Measurements from ENCODE around the gene DGKD. TPM values are rescaled to one million over a fixed set of nuclear protein-coding genes. Genes with fewer than 3 reads are reported as not detected.

The DGKD gene
- total and polyA plus RNA-seq, 5 donors from 2014 or later = 11.3 to 161 (median 11.5) TPM

GRCh38 chr2:233498126-233498525 lies 143.8 kb downstream of the DGKD start:
- H3K4me1 ChIP-seq (ENCODE audit: control insufficient read depth, insufficient read depth, low read length, poor library complexity, severe bottlenecking) = no peaks in the 10 kb centered on the region
- peaks cover 0 to 5% (median 1%) of the 10 kb centered on the region in 4 donors for H3K4me1 Mint-ChIP-seq
- no peak for ATAC-seq (ENCODE audit: low read depth in 2 of 2)
- H3K4me3 Mint-ChIP-seq = no peak overlapping the region
- H3K27me3 ChIP-seq (ENCODE audit: control insufficient read depth, insufficient read depth, low read length) = no peaks in the 10 kb centered on the region
- H3K36me3 ChIP-seq (ENCODE audit: control insufficient read depth, insufficient read depth, low read length) = peaks cover 2% of the 10 kb centered on the region
- peaks cover 7% of the 10 kb centered on the region in 2 experiments for H3K9me3 ChIP-seq (ENCODE audit: control insufficient read depth in 2 of 2, low read length in 2 of 2)
- peaks cover 1 to 16% (median 10%) of the 10 kb centered on the region in 7 donors for H3K9me3 Mint-ChIP-seq
- peaks cover 40% of the 10 kb centered on the region for H3K36me3 Mint-ChIP-seq
- H3K27ac Mint-ChIP-seq = no peak overlapping the region
- H3K27ac ChIP-seq (ENCODE audit: insufficient read depth, low read length, poor library complexity, severe bottlenecking) = no peak overlapping the region
- DNase-seq = no peak
- H3K27me3 Mint-ChIP-seq = no peaks in the 10 kb centered on the region
- no peak overlapping the region for H3K4me3 ChIP-seq (ENCODE audit: low read depth, low read length)

- peaks cover 43% of the 10 kb centered on the region for H3K36me3 Mint-ChIP-seq
- ATAC-seq (ENCODE audit: low read depth in 2 of 2) = no peak
These were observed 145.6 kb downstream of the DGKD start for GRCh38 chr2:233499928-233500327.

DNA sequence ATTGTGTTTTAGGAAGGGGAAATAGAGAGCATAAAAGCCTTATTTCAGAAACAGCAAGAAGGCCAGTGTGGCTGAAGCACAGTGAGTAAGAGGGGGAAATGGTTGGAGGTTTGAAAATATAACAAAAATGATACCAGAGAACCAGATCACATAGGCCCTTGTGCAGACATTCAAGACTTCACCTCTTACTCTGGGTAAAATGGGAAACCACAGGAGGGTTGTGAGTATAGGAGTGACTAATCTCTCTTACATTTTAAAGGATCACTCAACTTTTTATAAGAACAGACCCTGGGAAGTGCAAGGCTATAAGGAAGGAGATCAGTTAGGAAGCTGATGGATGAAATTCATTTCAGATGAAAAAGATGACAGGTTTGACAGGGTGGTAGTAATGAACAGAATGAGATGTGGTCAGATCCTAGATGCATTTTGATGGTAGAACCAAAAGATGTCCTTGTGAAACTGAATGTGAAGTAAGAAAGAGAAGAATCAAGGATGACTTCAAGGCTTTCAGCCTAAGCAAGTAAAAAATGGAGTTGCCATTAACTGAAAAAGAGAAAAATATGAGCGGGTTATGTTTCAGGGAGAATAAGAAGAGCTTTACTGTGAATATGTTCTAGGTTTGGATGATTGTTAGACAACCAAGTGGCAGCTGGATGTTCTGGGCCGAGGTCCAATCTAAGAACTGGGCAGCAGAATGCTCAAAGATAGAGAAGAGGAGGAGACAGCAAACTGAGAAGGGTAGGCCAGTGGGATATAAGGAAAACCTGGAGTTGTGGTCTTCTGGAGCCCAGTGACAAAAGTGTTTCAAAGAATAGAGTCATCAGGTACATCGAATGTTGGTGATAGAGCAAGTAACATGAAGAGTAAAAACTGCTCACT lies 147.1 kb downstream of the DGKD start:
- no peaks in the 10 kb centered on the region for H3K4me1 ChIP-seq (ENCODE audit: control insufficient read depth, insufficient read depth, low read length, poor library complexity, severe bottlenecking)
- H3K36me3 Mint-ChIP-seq = peaks cover 58% of the 10 kb centered on the region
- no peaks in the 10 kb centered on the region for H3K27me3 ChIP-seq (ENCODE audit: control insufficient read depth, insufficient read depth, low read length)
- no peak overlapping the region for H3K4me3 Mint-ChIP-seq
- peaks cover 0 to 8% (median 1%) of the 10 kb centered on the region in 4 donors for H3K4me1 Mint-ChIP-seq
- peaks cover 16 to 17% of the 10 kb centered on the region in 2 experiments for H3K9me3 ChIP-seq (ENCODE audit: control insufficient read depth in 2 of 2, low read length in 2 of 2)
- H3K27ac ChIP-seq (ENCODE audit: insufficient read depth, low read length, poor library complexity, severe bottlenecking) = no peak overlapping the region
- ATAC-seq (ENCODE audit: low read depth in 2 of 2) (no peak), DNase-seq (no peak)
- H3K9me3 Mint-ChIP-seq = peaks cover 5 to 32% (median 17%) of the 10 kb centered on the region in 7 donors
- no peak overlapping the region for H3K27ac Mint-ChIP-seq
- H3K27me3 Mint-ChIP-seq = no peaks in the 10 kb centered on the region
- H3K4me3 ChIP-seq (ENCODE audit: low read depth, low read length) = no peak overlapping the region
- H3K36me3 ChIP-seq (ENCODE audit: control insufficient read depth, insufficient read depth, low read length) = peaks cover 9% of the 10 kb centered on the region

More at GRCh38 chr2:233499928-233500327, 145.6 kb downstream of the DGKD start:
- Histone ChIP-seq H3K27me3 (ENCODE audit: control insufficient read depth, insufficient read depth, low read length) (no peaks in the 10 kb centered on the region), H3K9me3 (ENCODE audit: control insufficient read depth in 2 of 2, low read length in 2 of 2) (peaks cover 16 to 17% of the 10 kb centered on the region in 2 experiments), H3K36me3 (ENCODE audit: control insufficient read depth, insufficient read depth, low read length) (peaks cover 9% of the 10 kb centered on the region), H3K4me3 (ENCODE audit: low read depth, low read length) (no peak overlapping the region), H3K27ac (ENCODE audit: insufficient read depth, low read length, poor library complexity, severe bottlenecking) (no peak overlapping the region), H3K4me1 (ENCODE audit: control insufficient read depth, insufficient read depth, low read length, poor library complexity, severe bottlenecking) (no peaks in the 10 kb centered on the region)
- H3K27me3 Mint-ChIP-seq = no peaks in the 10 kb centered on the region
- no peak overlapping the region for H3K27ac Mint-ChIP-seq
- peaks cover 0 to 5% (median 1%) of the 10 kb centered on the region in 4 donors for H3K4me1 Mint-ChIP-seq
- no peak for DNase-seq
- H3K9me3 Mint-ChIP-seq = peaks cover 3 to 30% (median 15%) of the 10 kb centered on the region in 7 donors
- H3K4me3 Mint-ChIP-seq = no peak overlapping the region

DNA sequence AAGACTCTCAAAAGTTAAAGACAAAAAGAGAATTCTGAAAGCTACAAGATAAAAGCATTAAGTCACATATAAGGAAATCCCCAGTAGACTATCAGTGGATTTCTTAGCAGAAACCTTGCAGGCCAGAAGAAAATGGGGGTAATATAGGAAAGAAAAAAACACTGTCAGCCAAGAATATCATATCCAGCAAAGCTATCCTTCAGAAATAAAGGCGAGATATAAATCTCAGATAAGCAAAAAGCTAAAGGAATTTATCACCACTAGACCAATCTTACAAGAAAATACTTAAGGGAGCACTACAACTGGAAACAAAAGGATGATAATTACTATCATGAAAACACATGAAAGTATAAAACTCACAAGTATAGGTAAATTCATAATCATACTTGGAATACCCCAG lies 149.2 kb downstream of the DGKD start:
- H3K4me3 Mint-ChIP-seq = no peak overlapping the region
- H3K4me1 Mint-ChIP-seq = peaks cover 0 to 9% (median 1%) of the 10 kb centered on the region in 4 donors
- H3K36me3 Mint-ChIP-seq = peaks cover 53% of the 10 kb centered on the region
- H3K27ac Mint-ChIP-seq = no peak overlapping the region
- no peaks in the 10 kb centered on the region for H3K27me3 Mint-ChIP-seq
- DNase-seq = no peak
- Histone ChIP-seq H3K27me3 (ENCODE audit: control insufficient read depth, insufficient read depth, low read length) (no peaks in the 10 kb centered on the region), H3K4me1 (ENCODE audit: control insufficient read depth, insufficient read depth, low read length, poor library complexity, severe bottlenecking) (no peaks in the 10 kb centered on the region), H3K36me3 (ENCODE audit: control insufficient read depth, insufficient read depth, low read length) (peaks cover 9% of the 10 kb centered on the region), H3K9me3 (ENCODE audit: control insufficient read depth in 2 of 2, low read length in 2 of 2) (peaks cover 16 to 17% of the 10 kb centered on the region in 2 experiments), H3K27ac (ENCODE audit: insufficient read depth, low read length, poor library complexity, severe bottlenecking) (no peak overlapping the region), H3K4me3 (ENCODE audit: low read depth, low read length) (no peak overlapping the region)
- no peak for ATAC-seq (ENCODE audit: low read depth in 2 of 2)
- peaks cover 5 to 32% (median 15%) of the 10 kb centered on the region in 7 donors for H3K9me3 Mint-ChIP-seq

- H3K27ac Mint-ChIP-seq = no peak overlapping the region
- H3K27me3 Mint-ChIP-seq = no peaks in the 10 kb centered on the region
- H3K9me3 Mint-ChIP-seq = peaks cover 5 to 32% (median 15%) of the 10 kb centered on the region in 7 donors
- Histone ChIP-seq H3K9me3 (ENCODE audit: control insufficient read depth in 2 of 2, low read length in 2 of 2) (peaks cover 16 to 17% of the 10 kb centered on the region in 2 experiments), H3K4me1 (ENCODE audit: control insufficient read depth, insufficient read depth, low read length, poor library complexity, severe bottlenecking) (no peaks in the 10 kb centered on the region), H3K4me3 (ENCODE audit: low read depth, low read length) (no peak overlapping the region), H3K36me3 (ENCODE audit: control insufficient read depth, insufficient read depth, low read length) (peaks cover 9% of the 10 kb centered on the region), H3K27ac (ENCODE audit: insufficient read depth, low read length, poor library complexity, severe bottlenecking) (no peak overlapping the region), H3K27me3 (ENCODE audit: control insufficient read depth, insufficient read depth, low read length) (no peaks in the 10 kb centered on the region)
- H3K4me3 Mint-ChIP-seq = no peak overlapping the region
- DNase-seq (no peak), ATAC-seq (ENCODE audit: low read depth in 2 of 2) (no peak)
- peaks cover 52% of the 10 kb centered on the region for H3K36me3 Mint-ChIP-seq
- peaks cover 0 to 9% (median 1%) of the 10 kb centered on the region in 4 donors for H3K4me1 Mint-ChIP-seq
These were observed 149.8 kb downstream of the DGKD start for GRCh38 chr2:233503947-233504637.

DNA sequence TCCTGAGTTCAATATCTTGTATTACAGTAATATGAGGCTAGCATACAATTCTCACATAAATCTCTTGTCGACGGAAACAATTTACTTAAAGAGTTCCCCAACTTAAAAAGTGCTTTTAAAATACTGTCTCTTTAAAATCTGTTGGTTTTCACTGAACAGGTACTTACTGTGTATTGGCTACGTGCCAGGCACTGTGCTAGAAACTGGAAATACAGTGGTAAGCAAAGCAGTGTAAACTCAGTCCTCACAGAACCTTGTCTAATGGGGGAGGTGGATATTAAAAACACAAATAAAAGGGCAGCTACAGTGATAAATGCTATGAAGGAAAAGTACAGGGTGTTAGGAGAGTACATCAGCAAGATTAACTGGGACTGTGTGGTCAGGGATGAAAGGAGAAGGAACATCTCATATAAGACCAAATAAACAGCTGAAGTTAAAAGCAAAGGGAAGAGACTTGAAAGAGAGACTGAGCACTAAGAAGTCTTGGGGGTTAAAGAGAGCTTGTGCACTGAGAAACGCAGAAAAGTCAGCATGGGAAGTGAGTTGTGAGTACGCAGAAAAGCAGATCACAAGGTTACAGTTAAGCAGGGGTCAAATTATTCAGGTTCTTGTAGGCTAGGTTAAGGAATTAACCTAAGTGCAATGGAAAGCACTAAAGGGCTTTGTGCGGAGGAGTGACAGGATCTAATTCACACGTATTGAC lies 159.8 kb downstream of the DGKD start:
- Mint-ChIP-seq H3K4me3 (no peak overlapping the region), H3K9me3 (peaks cover 0 to 5% (median 0%) of the 10 kb centered on the region in 7 donors), H3K36me3 (peaks cover 30% of the 10 kb centered on the region), H3K27ac (peak overlapping the region in 1 of 3 donors; percentile 48), H3K4me1 (peaks cover 0 to 4% (median 0%) of the 10 kb centered on the region in 4 donors), H3K27me3 (no peaks in the 10 kb centered on the region)
- Histone ChIP-seq H3K4me1 (ENCODE audit: control insufficient read depth, insufficient read depth, low read length, poor library complexity, severe bottlenecking) (no peaks in the 10 kb centered on the region), H3K4me3 (ENCODE audit: low read depth, low read length) (no peak overlapping the region), H3K36me3 (ENCODE audit: control insufficient read depth, insufficient read depth, low read length) (peaks cover 2% of the 10 kb centered on the region), H3K9me3 (ENCODE audit: control insufficient read depth in 2 of 2, low read length in 2 of 2) (no peaks in the 10 kb centered on the region), H3K27ac (ENCODE audit: insufficient read depth, low read length, poor library complexity, severe bottlenecking) (no peak overlapping the region), H3K27me3 (ENCODE audit: control insufficient read depth, insufficient read depth, low read length) (no peaks in the 10 kb centered on the region)
- DNase-seq = no peak
- no peak for ATAC-seq (ENCODE audit: low read depth in 2 of 2)

DNA sequence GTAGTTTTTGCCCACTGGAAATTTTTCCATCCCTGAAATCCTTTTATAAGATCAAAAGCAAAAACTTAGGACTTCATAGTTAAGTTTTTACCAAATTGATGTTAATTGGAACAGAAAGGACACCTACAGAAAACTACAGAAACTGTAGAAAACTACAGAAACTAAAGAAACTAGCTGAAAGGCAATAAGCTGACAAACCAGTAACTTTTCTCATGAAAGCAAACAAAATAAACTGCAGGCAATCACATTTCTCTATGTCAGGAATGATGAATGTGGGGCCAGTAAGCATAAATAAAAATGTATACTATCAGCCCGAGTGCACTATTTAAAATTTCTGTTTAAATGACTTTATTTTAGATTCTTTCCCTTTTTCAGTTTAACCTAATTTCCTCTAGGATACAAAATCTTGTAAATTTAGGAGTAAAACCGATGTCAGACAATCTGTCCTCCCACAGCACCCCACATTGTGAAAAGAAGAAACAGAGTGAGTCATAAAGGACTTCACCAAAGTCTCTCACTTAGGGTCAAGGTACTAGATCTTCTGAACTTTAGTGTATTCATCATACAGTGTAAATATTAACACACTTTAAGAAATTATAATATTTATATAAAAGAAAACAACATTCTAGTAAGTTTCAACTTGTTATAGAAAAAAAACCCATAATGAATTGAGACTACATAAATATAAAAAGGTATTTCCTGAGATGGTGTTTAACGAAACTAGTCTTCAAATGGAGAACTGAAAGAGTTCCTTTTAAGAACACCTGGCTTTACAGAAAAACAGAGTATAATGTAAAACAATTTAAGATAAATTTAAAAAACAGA lies 165.7 kb downstream of the DGKD start:
- no peaks in the 10 kb centered on the region for H3K4me1 Mint-ChIP-seq
- H3K36me3 ChIP-seq (ENCODE audit: control insufficient read depth, insufficient read depth, low read length) = peaks cover 2% of the 10 kb centered on the region
- ATAC-seq (ENCODE audit: low read depth in 2 of 2) (no peak), DNase-seq (no peak)
- H3K4me1 ChIP-seq (ENCODE audit: control insufficient read depth, insufficient read depth, low read length, poor library complexity, severe bottlenecking) = no peaks in the 10 kb centered on the region
- no peak overlapping the region for H3K4me3 Mint-ChIP-seq
- H3K27me3 ChIP-seq (ENCODE audit: control insufficient read depth, insufficient read depth, low read length) = no peaks in the 10 kb centered on the region
- no peaks in the 10 kb centered on the region for H3K27me3 Mint-ChIP-seq
- no peaks in the 10 kb centered on the region for H3K9me3 Mint-ChIP-seq
- no peak overlapping the region for H3K27ac Mint-ChIP-seq
- no peak overlapping the region for H3K4me3 ChIP-seq (ENCODE audit: low read depth, low read length)
- no peak overlapping the region for H3K27ac ChIP-seq (ENCODE audit: insufficient read depth, low read length, poor library complexity, severe bottlenecking)
- H3K9me3 ChIP-seq (ENCODE audit: control insufficient read depth in 2 of 2, low read length in 2 of 2) = no peaks in the 10 kb centered on the region
- peaks cover 28% of the 10 kb centered on the region for H3K36me3 Mint-ChIP-seq

All from CD4-positive, CD25-positive, alpha-beta regulatory T cell (primary cell).